GM11168 (cell line): ENCODE measurements around the gene ZNF541.

Experiments
- in situ Hi-C: fragments of 300-500 bp; cut with MboI; formaldehyde crosslinking; loops from one replicate; pipeline ENCODE4 v1.12.0; 2022; ENCODE audit warnings: low sequenced_read_pairs; ENCODE audit not compliant: unreplicated experiment

ZNF541 gene

DNA sequence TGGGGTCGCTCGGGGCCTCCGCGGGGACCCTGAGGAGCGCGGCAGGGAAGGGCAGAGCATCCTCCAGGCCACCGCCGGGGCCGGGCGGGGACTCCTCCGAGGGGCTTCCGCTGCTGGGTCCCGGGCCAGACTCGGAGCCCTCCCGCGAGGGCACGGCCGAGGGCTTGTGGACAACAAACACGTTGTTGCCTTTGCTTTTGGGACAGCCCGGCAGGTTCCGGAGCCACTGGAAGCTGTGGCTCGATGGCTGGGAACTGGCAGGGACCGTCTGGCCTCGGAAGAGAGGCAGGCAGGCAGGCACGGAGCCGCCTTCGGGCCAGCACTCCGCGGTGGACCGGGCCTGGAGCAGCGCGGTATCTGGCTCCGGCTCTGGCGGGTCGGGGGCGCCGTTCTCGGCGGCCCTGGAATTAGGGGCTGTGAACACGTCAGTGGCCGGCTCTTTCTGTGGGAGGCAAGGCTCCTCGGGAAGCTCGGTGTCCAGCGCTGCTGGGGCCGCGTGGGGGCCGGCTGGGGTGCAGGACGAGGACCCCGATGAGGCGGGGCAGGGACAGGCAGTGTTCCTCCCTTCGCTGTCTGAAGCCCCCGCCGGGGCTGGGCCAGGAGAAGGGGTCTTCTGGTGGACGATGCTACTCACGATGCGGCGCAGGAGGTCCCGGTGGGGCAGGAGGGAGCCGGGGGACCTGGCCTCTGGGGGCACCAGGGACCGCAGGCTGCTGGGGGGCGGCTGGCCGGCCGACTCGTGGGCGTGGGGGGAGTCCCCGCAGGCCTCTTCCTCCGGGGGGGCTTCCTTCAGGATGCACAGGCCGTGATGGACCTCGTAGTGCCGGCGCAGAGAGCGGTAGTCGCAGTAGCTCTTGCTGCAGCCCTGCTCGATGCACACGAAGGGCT lies 27.6 kb downstream of the ZNF541 start:
- in situ Hi-C loops, result no loop called here

DNA sequence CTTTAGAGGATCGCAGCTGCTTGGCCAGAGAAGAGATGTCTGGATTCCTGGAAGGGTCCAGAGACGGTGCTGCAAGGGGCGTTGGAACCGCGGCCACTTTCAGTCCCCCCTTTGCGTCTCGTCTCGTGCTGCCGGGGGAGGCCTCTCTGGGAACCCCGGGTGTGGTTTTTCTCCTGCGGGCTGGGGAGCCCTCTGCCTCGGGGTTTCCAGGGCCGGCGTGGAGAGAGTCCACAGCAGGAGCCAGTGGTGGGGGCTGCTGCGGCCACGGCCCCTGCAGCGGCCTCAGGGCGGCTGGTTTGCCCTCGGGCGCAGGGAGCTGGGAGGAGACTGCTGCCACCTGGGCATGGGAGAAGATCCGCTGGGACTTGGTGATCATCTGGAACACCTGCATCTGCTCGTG lies 28.5 kb downstream of the ZNF541 start:
- in situ Hi-C loops, result no loop called here

DNA sequence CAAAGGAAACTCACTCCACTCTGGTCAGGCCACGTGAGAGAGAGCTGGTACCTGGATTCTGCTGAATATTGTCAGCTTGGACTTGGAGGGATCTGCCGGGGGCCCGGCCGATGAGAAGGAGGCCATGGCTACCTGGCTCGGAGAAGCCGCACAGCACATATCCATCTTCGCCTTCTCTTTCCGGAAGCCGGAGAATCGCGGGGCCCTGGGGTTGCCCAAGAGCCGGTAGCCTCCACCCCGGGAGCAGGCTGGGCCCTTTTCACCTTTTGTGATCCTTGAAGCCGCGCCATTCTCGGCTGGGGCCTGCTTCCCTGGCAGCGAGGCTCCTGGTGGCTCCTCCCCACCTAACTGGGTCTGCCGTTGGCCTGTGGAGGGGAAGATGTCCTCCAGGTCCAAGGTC lies 28.9 kb downstream of the ZNF541 start:
- in situ Hi-C loops, result no loop called here

DNA sequence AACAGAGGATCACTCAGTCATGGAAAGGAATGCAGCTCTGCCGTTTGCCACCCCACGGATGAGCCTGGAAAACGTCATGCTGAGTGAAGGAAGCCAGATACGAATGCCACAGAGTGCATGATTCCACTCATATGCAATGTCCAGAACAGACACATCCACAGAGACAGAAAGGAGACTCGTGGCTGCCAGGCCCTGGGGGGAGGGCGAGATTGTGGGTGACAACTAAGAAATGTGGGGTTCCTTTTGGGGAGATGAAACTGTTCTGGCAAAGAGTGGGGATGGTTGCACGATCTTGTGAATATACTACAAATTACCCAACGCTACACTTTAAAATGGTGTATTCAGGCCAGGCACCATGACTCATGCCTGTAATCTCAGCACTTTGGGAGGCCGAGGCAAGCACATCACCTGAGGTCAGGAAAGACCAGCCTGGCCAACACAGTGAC lies 30.9 kb downstream of the ZNF541 start:
- in situ Hi-C loops, result no loop called here

DNA sequence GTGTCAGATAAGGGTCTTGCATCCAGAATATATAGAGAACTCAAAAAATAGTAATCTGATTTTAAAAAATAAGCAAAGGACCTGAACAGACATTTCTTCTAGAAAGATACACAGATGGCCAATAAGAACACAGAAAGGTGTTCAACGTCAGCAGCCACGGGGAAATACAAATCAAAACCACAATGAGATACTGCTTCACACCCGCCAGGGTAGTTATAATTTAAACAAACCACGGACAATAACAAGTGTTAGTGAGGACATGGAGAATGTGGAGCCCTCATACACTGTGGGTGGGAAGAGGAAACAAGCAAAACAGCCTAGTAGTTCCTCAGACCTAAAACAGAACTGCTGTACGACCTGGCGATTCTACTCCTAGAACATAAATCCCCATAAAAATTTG lies 31.4 kb downstream of the ZNF541 start:
- in situ Hi-C loops, result no loop called here

DNA sequence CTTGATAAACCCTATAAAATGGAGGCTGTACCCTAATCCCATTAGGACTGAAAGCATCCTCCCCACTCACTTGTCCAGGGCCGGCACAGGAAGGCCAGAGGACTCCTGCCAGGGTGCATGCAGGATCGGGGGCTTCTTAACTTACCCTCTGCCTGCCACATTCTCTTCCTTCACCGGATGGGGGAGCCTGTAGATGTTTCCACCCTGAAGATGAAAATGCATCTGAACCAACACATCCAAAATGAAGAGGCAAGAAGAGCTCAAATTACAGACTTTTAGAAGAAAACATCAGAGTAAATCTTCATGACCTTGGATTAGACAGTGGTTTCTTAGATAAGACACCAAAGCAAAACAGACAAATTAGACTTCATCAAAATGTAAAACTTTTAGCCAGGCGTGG lies 32.2 kb downstream of the ZNF541 start:
- in situ Hi-C loops, result no loop called here

DNA sequence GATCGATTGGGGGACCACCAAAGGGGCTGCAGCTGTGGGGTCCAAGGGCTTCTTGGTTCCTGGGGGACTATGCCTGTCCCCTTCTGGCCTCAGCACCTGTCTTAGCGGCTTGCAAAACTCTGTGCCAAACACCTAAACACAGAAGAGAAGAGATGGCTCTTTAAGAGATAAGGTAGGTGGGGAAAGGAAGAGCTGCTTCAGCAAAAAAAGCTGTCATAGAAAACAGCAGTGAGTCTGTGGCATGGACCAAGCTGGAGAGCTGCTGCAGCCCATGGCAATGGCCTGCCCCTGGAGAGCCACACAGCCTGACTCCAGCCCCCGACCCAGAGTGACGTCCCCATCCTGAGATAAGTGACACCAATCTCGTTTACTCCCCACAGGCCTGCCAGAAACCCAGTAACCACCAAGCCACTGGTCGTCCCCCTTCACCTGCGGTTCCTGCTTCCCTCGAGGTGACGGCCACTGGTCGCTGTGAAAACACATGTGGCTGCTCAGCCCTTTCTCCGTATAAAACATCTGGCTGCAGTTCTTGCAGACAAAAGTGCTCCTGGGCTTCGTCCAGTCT lies 33.1 kb downstream of the ZNF541 start:
- in situ Hi-C loops, result no loop called here

DNA sequence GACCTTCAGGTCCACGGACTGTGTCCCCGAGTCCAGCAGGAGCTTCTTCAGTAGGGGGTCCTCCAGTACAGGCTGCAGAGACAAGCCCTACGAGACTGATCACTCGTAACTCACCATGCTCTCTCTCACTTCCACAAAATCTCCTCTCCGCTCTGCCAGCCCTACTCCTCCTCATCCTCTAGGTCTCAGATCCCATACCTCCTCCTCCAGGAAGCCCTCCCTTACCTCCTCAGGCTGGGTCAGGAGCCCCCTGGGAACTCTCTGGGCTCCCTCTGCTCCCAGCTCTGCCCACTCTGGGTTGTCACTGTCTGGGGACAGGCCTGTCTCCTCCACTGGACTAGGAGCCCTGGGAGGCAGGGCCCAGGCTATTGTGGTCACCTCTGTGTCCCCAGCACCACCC lies 34.1 kb downstream of the ZNF541 start:
- in situ Hi-C loops, result no loop called here

DNA sequence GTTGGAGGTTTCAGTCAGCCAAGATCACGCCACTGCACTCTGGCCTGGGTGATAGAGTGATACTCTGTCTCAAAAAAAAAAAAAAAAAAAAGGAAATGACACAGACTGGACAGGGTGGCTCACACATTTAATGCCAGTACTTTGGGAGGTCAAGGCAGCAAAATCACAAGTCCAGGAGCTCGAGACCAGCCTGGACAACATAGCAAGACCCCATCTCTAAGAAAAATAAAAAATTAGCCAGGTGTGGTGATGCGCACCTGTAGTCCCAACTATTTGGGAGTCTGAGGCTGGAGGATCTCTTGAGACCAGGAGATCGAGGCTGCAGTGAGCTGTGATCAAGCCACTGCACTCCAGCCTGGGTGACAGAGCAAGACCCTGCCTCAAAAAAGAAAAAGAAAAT lies 35.5 kb downstream of the ZNF541 start:
- in situ Hi-C loops, result no loop called here

DNA sequence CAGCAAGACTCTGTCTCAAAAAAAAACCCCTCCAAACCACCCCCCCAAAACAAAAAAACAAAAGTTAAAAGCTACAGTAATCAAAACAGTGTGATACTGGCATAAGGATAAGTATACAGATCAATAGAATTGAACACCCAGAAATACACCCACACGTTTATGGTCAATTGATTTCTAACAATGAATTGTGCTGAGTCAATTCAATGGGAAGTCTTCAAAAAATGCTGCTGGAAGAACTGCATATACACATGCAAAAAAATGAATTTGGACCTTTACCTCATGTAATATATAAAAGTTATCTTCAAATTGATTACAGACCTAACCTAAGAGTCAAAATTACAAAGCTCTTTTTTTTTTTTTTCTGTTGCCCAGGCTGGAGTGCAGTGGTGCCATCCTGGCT lies 38.3 kb downstream of the ZNF541 start:
- in situ Hi-C loops, result no loop called here

DNA sequence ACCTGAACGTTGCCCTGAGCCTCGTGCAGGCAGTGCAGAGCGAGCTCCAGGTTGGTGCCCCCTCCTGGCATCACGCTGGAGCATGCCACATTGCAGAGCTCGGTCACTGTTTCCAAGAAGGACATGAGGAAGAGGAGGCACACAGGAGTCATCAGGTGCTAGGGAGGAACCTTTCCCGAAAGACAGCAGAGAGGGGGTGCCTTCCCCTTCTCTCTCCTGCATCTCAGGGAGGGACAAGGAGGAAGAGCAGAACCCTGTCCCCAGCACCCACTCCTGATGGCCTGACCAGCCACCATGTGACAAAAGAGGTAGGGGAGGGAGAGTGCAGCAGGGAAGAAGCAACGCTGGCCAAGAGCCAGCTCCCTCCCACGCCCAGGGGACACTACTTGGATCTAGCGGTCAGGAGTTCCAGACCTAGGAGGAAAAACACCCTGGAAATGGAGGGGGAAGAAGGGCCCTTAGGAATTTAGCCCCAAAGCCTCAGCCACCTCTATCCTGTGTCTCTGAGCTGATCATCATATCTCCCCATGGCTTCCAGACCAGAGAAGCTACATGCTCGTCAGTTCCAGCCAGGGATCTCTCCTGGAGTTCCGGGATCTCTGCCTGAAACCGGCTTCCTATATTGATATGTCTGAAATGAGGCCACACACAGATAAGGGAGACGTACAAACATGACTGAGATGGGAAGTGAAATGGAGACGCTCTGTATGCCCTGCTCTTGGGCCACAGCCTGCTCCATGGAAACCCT lies 41.1 kb downstream of the ZNF541 start:
- in situ Hi-C loops, result no loop called here

DNA sequence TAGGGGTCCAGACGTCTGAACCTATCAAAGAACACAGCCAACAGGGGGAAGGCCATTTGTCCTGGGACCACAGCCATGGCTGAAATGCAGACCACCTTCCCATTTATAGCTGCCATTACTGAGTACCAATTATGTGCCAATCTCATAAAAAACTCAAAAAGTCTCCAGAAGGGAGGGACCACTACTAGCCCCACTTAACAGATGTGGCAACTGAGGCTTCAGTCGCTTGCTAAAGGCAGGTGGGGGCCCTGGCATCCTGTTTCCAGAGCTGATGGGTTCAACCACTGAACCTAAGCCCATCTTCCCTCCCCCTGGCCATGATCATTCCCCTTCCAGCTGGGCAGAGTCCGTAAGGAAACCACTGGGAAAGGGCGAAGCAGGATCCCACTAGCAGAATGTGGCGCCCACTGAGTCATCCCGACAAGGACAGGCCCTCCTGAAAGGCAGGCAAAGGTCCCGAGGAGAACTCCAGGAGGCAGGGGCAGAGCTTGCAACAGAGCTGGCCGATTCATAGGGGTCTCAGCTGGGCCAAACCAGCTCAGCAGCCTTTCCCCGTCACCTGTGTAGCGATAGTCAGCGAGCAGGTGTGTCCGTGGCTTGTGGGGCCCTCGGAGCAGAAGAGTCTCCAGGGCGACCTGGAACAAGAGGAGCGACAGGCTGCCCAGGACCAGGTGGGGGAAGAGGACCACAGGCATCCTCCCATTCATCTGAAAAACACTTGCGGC lies 43.8 kb downstream of the ZNF541 start:
- in situ Hi-C loops, result no loop called here

DNA sequence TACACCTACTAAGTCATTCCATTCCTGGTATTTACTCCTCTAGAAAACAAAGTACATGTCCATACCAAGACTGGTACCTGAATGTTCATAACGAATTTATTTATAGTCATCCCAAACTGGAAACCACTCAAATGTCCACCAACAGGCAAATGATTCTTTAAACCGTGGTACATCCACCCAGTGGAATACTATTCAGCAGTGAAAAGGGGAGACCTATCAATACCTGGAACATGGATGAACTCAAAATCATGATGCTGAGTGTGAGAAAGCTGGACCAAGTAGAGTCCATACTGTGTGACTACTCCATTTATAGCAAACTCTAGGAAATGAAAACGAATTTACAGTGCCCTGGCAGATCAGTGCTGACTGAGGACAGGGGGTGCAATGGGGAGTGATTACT lies 46.1 kb downstream of the ZNF541 start:
- in situ Hi-C loops, result no loop called here

DNA sequence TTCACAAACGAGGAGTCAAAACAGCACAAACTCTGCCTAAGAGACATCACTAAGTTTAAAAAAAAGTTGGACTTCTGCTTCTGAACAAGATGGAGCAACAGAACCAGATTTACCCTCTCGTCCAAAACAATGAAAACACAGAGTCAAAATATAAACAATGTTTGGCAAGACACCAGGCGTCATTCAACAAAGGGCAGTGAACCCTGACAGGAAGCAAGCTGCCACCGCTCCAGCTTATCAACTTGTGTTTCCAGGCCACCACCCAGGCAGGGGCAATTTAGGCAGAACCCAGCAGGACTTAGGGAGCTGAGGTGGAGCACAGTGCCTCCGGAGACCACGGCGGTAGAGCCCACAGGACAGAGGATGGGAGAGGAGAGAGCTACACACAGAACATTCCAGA lies 49.5 kb downstream of the ZNF541 start:
- in situ Hi-C loops, result no loop called here
